ENCODE measurements around the gene CNTFR. TPM values are rescaled to one million over a fixed set of nuclear protein-coding genes. Genes with fewer than 3 reads are reported as not detected.

Gene CNTFR
- total and polyA plus RNA-seq, 2 of the 8 experiments (the other 6 are each of a cell fraction or from before 2014, with no cell fraction given), result 1.2 to 4.2 TPM

DNA sequence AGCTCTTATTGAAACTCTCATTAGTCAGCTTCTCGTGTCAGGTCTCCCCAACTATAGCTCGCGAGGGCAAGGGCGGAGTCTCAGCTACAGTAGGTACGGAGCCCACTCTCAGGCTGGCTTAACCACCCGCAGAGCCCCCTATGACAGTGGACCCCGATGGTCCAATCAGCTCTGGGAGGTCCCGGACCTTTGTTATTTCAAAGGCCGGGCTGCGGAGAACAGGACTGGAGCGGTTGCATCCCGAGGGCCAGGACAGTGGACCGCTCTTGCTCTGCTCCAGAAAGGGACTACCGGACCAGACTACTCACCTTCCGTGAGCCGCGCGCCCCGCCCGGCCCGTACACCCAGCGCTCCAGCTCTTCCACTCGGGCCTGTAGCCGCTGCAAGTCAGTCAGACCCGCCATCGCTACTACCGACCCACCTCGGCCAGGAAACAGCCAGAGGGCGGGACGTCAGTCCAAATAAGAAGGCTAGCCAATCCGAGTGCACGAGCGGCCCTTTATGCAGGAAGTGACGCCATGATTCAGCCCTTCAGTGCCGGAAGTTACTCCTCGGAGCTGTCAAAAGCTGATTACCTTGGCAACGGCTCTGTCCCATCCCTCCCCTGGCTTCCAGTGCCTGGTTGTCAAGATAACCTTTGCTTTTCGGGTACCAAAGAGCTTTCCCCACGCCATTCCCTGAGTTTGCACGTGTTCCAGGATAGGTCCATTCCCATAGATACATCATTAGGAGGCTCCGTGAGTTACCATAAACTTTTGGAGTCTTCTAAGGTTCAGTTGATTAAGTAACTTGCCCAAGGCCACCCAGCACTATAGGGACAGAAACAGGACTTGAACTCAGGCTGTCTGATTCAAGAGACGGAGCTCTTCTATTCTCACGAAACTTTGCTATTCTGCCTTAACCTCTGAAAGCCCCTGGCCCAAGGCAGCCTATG, 30.8 kb upstream of the CNTFR start, which contains the start of gene DCTN3 (continued):
- peak; percentile 89 for TF ChIP-seq CREB1 (IDR thresholded peaks at IDR 0.05)
- no peak for TF ChIP-seq KDM5A (IDR thresholded peaks at IDR 0.05; ENCODE audit: low read length)
- TF ChIP-seq RFX5 (IDR thresholded peaks at IDR 0.05; ENCODE audit: borderline replicate concordance, low read depth, low read length), result no peak
- TF ChIP-seq ATF3 (IDR thresholded peaks at IDR 0.05; ENCODE audit: insufficient read depth, low read depth, low read length), result no peak
- peak in 1 of 3 experiments; percentile 6; a peak in 1 of 4 replicates for TF ChIP-seq CTCF (IDR thresholded peaks at IDR 0.05; ENCODE audit: control extremely low read depth in 1 of 3, insufficient read depth in 1 of 3, low read depth in 1 of 3, low read length in 3 of 3)
- TF ChIP-seq TAF1 (IDR thresholded peaks at IDR 0.05; ENCODE audit: low read depth, low read length), result peak; percentile 50; the same call in 1 of the 2 replicates

Measured in H1 (cell line).